Type B pancreatic cell (in vitro differentiated cells): ENCODE measurements around the gene STK32B. TPM values are rescaled to one million over a fixed set of nuclear protein-coding genes. Genes with fewer than 3 reads are reported as not detected.

ENCODE experiments used
- DNase-seq: peaks from one replicate; pipeline ENCODE4 v3.0.0; 2021; ENCODE audit warnings: mixed read lengths; ENCODE audit not compliant: unreplicated experiment; ENCODE audit errors: extremely low spot score
- H3K27ac Mint-ChIP-seq: 2 replicates; pipeline ENCODE4 v1.8.0; 2021; ENCODE audit warnings: mild to moderate bottlenecking, mixed read lengths
- H3K27me3 Mint-ChIP-seq: 2 replicates; pipeline ENCODE4 v1.8.0; 2021; ENCODE audit warnings: mixed read lengths
- H3K36me3 Mint-ChIP-seq: 2 replicates; pipeline ENCODE4 v1.8.0; 2021; ENCODE audit warnings: mixed read lengths
- H3K4me1 Mint-ChIP-seq: one replicate; pipeline ENCODE4 v1.8.0; 2021; ENCODE audit warnings: mixed read lengths; ENCODE audit not compliant: unreplicated experiment
- H3K4me3 Mint-ChIP-seq: 2 replicates; pipeline ENCODE4 v1.8.0; 2021; ENCODE audit warnings: mild to moderate bottlenecking, mixed read lengths
- H3K9me3 Mint-ChIP-seq: 2 replicates; pipeline ENCODE4 v1.8.0; 2021; ENCODE audit warnings: mixed read lengths
- CTCF ChIP-seq: fragments of 200-600 bp; sonication (generic); conservative IDR thresholded peaks from 2 replicates; pipeline ENCODE4 v1.5.0; 2021; ENCODE audit warnings: antibody characterized with exemption, mild to moderate bottlenecking
- total RNA-seq: library from RNA; stranded (reverse); gene quantifications from 2 replicates; pipeline ENCODE4 v1.2.1, GENCODE V29; 2021; ENCODE audit warnings: low replicate concordance

Gene STK32B
- total RNA-seq, 1 donor from 2014 or later, result 3.0 TPM

DNA sequence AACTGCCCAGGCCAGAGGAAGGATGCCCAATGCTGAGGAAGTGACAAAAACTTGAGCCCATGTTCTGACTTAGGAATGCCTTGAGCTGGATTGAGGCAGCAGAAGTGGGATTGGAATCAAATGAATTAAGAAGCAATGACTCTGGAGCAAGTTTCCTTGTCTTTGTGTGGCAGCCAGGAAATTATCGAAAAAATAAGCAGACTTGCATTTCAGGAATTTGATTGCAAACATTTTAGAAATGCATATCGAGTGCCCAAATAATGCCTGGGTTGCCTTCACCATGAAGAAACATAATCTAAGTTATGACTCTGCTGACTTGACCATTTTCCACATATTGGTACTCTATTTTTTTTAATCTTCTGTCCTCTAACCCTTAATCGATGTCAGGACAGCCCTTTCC is 41.5 kb upstream of the STK32B start:
- Mint-ChIP-seq H3K27me3 (peaks cover 57% of the 10 kb centered on the region), H3K27ac (no peak overlapping the region), H3K4me1 (no peaks in the 10 kb centered on the region), H3K9me3 (no peaks in the 10 kb centered on the region), H3K36me3 (no peaks in the 10 kb centered on the region), H3K4me3 (no peak overlapping the region)
- no peak for TF ChIP-seq CTCF
- no peak for DNase-seq

- no peak for DNase-seq
- Mint-ChIP-seq H3K4me3 (no peak overlapping the region), H3K9me3 (no peaks in the 10 kb centered on the region), H3K36me3 (no peaks in the 10 kb centered on the region), H3K27ac (no peak overlapping the region), H3K4me1 (no peaks in the 10 kb centered on the region), H3K27me3 (peaks cover 53% of the 10 kb centered on the region)
- no peak for TF ChIP-seq CTCF
Observed at GRCh38 chr4:5010984-5011383, 40.3 kb upstream of the STK32B start.

- H3K9me3 Mint-ChIP-seq, result no peaks in the 10 kb centered on the region
- H3K4me3 Mint-ChIP-seq, result no peak overlapping the region
- no peaks in the 10 kb centered on the region for H3K36me3 Mint-ChIP-seq
- H3K27me3 Mint-ChIP-seq, result peaks cover 58% of the 10 kb centered on the region
- no peaks in the 10 kb centered on the region for H3K4me1 Mint-ChIP-seq
- no peak overlapping the region for H3K27ac Mint-ChIP-seq
- no peak for DNase-seq
- TF ChIP-seq CTCF, result no peak
Observed at GRCh38 chr4:5012244-5012898, 38.9 kb upstream of the STK32B start.

GRCh38 chr4:5012958-5013357 is 38.3 kb upstream of the STK32B start:
- Mint-ChIP-seq H3K9me3 (no peaks in the 10 kb centered on the region), H3K4me3 (no peak overlapping the region)
- TF ChIP-seq CTCF, result no peak

DNA sequence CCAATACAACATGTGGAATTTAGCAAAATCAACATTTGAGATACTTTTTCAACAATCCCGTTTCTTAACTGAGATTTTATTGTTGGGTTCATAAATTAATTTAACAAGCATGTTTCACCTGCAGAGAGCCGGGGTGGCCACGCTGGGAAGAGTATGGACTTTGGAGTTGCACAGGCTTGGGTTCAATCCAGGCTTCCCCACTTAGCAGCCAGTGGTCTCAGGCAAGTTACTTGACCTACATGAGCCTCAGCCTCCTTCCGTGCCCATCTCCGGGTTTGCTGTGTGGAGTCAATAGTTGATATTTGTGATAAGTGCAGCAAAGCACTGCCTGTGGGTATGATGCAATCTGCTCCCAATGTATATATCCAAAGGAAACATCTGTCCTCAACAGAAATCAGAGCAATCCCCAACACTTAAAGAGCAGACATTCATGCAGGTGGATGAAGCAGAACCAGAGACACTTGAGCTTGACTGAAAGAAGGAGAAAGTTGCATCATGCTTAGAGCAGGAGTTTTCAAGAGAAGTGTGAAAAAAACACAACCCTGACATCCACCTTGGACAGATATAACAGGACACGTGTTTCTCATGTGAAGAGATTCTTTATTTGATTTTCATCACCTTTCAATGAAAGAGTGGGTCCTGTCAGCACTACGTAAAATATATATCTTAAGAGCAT is 37.1 kb upstream of the STK32B start:
- TF ChIP-seq CTCF, result no peak
- peaks cover 59% of the 10 kb centered on the region for H3K27me3 Mint-ChIP-seq
- no peak for DNase-seq
- no peaks in the 10 kb centered on the region for H3K36me3 Mint-ChIP-seq
- no peaks in the 10 kb centered on the region for H3K4me1 Mint-ChIP-seq
- H3K9me3 Mint-ChIP-seq, result no peaks in the 10 kb centered on the region
- H3K4me3 Mint-ChIP-seq, result no peak overlapping the region
- no peak overlapping the region for H3K27ac Mint-ChIP-seq

More at GRCh38 chr4:5012958-5013357, 38.3 kb upstream of the STK32B start:
- no peaks in the 10 kb centered on the region for H3K4me1 Mint-ChIP-seq
- no peak for DNase-seq
- H3K36me3 Mint-ChIP-seq, result no peaks in the 10 kb centered on the region
- peaks cover 59% of the 10 kb centered on the region for H3K27me3 Mint-ChIP-seq
- H3K27ac Mint-ChIP-seq, result no peak overlapping the region
